HG03565 (cell line): ENCODE measurements around the gene TP73.

Experiments
- ATAC-seq: cut with Tn5 transposase; IDR thresholded peaks from one replicate; pipeline ENCODE4 v1.9.1; 2021; ENCODE audit warnings: mild to moderate bottlenecking, moderate library complexity; ENCODE audit not compliant: unreplicated experiment

The TP73 gene

DNA sequence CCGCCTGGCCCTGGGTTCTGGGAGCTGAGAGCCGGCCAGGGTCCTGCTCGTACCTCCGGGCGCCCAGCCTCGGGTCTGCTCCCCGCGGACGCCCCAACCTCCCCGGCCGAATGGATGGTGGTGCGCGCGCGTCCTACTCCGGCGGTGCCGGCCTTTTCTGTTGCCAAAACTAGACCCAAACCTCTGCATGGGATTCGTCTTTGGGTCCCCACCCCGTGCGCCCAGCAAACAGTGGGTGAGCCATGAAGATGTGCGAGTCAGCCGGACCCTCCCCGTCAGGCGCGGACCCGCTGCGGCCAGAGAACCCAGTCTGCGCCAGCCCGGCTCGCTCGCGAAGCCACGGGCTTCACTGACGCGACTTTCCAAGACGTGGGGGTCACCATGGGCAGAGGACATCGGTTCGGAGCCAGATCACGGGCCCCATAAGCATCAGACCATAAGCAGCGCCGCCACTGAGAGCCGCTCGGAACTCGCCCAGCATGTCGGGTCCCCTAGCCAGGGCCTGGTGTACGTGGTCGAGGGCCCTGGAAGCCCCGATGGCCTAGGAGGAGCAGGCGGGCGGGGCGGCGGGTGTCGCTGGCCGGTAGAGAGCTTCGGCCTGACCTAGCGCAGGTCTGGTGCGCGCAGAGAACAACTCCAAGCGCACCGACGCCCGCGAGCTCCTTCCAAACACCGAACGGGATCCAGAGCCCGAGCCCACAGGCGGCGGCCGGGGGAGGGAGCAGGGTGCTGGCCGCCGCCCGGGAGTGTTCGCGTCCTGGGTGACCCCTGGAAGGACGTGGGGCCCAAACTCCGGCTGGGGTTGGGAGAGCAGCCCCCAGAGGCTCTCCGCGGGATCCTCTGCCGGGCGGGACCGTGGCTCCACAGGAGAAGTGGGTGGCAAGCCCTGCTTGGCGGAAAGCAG lies 1.0 kb upstream of the TP73 start:
- no peak for ATAC-seq

DNA sequence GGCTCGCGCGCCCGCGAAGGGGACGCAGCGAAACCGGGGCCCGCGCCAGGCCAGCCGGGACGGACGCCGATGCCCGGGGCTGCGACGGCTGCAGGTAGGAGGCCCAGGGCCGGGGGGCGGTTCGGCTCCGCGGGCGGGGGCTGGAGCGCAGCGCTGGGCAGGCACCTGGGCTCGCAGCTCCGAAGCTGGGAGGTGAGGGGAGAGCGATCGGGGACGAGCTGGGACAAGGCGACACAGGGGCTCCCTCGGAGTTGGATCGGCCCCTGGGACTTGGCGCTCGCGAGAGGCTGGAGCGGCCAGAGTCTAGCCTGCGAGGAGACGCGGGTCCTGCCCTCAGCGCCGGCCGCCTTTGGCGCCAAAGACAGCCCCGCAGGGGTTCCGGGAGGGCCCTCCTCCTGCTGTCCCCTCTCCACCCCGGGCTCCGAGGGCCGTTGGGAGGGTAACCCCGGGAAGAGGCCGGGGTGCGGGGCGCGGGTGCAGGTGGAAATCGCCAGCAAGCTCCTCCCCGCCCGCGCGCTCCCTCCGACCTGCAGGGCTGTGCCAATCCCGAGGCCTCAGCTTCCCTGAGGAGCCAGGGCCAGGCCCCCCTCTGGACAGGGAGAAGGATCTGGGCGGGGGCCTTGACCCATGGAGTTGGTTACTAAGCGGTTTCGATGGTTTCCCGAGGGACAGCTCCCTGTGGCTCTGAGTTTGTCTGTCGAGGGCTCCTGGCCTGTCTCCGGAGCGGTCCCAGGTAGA lies 401 bp downstream of the TP73 start:
- no peak for ATAC-seq

DNA sequence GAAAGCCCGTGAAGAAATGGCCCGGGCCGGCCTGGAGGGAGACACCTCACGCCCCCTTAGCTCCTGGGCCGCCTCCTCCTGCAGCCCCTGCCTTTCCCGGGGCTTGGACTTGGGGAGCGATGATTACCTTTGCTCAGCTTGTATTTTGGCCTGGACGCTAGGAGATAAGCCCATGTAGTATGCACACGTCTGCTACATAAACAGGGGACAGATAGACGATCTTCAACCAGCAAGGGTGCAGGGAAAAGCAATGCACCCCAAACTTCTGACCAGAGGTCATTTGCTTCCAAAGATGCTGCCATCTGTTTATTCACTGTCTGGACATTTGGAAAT lies 936 bp downstream of the TP73 start:
- no peak for ATAC-seq

DNA sequence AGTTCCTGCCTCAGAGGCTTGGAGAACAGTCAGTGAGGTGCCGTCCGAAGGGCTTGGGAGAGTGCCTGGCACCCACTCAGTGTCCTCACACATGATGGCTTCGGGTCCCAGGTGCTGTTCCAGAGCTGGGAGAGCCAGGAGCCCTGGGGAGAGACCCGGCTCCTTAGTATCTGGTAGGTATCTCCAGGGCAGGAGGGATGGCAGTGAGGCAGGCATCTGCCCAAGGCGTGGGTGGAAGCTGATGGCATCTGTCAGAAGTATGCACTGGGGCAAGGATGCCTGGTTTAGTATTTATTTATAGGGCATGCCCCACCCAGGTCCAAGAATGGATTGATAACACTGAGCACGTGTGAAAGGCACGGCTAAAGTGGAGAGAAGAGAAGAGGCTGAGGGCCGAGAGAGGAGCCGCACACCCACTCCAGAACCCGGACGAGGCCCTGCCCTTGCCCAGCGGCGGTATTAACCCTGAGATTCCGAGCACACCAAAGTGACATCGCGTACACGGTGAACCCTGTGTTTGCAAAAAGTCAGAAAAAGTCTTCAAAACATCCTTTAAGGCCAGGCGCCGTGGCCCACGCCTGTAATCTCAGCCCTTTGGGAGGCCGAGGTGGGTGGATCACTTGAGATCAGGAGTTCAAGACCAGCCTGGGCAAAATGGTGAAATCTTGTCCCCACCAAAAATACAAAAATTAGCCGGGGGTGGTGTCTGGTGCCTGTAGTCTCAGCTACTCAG lies 2.4 kb downstream of the TP73 start:
- no peak for ATAC-seq

DNA sequence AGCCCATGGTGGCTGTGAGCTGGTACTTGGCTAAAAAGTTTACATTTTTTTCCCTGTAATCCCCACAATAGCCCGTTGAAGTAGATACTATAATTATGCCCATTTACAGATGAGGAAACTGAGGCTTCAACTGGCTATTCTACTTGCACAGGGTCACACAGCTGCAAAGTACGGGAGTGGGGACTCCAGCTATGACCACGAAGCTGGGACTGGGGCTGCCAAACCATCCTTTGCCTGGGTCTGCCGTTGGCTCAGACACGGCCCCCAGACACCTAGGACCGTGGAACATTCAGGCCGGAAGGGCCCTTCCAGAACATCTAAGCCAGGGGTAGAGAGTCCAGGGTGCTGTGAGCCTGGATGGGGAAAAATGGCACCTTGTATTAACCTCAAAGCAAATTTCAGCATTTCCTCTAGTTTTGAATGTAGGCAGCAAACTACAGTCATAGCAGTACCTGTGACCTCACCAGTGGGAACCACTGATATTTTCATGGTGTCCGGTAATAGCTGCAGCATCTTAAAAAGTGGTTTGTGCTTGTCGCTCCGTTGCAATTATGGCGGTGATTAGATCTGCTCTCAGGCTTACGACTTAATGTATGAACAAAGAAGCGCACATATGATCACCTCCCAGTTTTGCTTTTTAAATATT lies 4.3 kb downstream of the TP73 start:
- ATAC-seq = peak; percentile 56

DNA sequence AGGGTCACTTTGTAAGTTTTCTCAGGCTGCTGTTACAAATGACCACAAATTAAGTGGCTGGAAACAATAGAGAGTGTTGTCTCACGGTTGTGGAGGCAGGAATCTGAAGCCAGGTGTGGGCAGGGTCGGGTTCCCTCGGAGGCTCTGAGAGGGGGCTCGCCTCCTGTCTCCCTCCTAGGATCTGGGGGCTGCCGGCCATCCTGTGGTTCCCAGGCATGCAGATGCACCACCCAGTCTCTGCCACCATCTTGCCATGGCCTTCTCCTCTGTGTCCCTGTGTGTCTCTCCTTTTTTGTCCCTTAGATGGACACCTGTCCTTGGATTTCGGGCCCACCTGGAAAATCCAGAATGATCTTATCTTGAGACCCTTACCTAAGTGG lies 4.8 kb downstream of the TP73 start:
- no peak for ATAC-seq

DNA sequence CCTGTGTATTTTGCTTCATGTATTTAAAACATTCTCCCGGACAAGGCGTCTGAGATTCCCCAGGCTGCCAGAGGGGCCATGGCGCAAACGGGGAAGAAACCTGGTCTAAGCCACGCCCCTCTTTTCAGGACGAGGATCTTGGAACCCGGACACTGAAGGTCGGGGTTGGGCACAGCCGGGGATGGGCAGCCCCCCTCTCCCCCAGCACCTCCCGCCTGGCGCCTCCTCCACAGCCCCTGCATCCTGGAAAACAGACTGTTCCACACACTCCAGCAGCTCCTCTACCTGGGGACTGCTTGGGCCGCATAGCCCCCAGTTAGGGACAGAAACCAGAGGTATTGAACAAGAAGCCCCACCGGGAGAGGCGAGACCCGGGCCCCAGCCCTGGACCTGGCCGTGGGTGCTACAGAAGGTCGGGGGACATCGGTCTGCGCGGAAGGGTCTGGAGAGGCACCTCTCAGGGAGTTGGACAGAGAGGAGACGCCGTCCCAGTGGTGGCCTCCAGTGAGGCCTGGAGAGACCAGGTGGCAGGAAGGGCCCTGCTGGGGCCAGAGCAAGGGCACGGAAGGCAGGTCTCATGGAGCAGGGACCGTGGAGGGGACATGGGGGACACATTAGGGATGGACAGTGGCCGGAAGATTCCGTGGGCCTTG lies 5.4 kb downstream of the TP73 start:
- ATAC-seq = no peak

DNA sequence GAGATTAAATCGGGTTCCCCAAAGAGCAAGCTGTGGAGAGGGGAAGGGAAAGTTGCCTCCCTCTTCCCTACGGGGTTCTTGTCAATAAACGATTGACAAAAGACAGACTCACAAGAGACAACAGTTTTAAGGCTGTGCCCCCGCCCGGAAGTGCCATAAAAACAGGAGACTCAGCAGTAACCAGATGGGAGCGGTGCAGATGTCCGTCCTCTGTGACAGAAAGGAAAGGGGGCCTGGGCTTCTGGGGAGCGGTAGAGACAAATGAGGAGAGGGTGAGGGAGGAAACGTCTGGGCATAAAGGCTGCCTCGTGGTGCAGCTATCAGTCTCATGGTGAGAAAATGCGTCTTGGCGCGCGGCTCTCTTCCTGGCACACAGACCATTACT lies 5.9 kb downstream of the TP73 start:
- no peak for ATAC-seq

DNA sequence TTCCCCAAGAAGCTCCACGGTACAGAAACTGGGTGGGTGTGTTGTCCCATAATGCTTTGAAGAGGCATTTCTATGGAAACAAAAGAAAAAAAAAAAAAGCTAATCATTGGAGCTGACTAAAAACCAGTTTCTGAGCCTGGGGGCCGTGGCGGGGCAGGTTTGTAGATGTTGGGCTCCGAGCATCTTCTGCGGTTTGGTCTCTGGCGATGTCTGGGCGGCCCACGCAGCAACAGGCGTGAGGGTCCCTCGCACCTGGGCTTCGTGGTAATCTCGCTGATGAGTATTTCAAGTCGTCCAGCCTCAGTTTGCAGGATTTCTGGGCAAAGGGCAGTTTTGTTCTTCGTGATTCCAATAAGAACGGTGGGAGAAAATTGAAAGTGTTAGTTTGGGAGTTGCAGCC lies 6.8 kb downstream of the TP73 start:
- ATAC-seq = no peak

DNA sequence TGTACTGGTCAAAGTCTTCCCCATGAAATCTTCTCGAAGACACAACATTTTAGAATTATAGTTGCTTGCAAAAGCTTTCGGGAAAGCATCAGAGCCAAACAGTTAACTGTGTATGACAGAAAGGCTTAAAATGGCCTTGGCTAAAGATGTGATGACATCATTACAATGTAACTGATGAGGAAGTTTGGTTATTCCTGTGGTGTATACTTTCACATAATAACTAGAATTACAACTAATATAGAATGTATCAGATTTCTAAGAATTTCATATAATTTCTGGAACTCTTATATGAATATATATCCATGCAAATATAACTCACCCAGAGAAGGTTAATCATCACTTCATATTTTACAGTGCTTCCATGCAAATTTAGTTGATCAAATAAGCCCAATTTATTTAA lies 8.4 kb downstream of the TP73 start:
- ATAC-seq = no peak

DNA sequence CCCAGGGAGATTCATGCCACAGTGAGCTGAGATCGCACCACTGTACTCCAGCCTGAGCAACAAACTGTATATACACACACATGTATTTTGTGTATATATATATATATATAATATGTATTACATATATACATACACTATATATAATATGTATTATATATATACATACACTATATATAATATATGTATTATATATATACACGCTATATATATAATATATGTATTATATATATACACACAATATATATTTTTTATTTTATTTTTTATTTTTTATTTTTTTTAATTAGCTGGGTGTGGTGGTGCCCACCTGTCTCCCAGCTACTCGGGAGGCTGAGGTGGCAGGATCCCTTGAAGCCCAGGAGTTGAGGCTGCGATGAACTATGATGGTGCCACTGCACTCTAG lies 9.3 kb downstream of the TP73 start:
- no peak for ATAC-seq

DNA sequence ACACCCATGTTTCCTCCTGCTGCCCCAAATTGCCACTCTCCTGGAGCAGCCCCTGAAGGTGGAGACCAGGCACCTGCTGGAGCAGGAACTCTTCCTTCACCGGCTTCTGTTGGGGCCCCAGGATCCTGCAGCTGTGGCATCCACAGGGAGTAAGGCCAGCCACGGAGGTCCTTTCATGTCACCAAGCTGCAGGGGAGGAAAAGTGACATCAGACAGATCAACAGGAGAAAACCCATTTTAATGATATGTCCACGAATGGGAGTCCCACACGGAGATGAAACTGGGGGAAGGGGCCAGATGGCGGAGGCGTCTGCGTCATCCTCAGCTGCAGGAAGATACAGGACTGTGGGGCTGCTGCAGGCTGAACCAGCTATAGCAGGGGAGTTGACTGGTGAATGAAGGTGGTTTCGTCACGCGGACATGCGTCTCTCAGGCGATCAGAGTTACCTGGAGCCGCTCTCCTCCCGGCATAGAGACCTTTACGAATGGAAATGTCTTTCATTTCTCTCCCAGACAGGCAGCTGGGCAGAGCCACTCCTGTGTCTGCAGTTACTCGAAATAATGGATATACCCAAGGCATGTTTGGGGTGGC lies 9.9 kb downstream of the TP73 start:
- ATAC-seq = no peak

DNA sequence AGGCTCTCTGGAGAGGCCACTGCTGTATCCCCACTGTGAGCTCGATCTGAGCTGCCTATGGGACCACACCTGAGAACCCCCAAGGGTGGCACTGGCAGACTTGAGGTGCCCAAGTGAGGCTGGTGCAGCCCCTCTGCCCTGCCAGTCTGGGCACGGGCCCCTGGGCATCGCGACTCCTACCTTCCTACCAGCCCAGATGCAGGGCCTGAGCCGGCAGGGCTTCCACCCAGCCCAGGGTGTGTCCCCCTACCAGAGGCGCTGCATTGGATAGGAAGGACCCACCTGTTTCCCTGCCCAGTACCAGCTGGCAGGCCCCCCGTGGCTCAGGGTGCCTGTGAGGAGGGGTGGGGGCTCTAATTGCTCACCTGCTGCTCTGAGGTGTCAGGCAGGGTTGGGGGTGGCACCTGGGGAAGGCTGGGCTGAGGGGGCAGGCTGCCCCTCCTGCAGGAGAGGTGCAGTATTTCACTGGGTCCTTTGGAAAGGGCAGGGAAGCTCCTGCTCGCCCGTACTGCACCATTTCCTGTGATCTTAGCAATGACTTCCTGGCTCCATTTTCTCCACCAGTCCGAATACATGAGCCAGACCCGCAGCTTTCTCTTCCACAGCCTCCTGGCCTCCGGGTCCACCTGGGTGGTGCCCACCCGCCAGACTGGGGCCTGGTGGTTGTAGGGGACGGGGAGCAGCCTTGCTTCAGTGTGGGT lies 11.8 kb downstream of the TP73 start:
- no peak for ATAC-seq

DNA sequence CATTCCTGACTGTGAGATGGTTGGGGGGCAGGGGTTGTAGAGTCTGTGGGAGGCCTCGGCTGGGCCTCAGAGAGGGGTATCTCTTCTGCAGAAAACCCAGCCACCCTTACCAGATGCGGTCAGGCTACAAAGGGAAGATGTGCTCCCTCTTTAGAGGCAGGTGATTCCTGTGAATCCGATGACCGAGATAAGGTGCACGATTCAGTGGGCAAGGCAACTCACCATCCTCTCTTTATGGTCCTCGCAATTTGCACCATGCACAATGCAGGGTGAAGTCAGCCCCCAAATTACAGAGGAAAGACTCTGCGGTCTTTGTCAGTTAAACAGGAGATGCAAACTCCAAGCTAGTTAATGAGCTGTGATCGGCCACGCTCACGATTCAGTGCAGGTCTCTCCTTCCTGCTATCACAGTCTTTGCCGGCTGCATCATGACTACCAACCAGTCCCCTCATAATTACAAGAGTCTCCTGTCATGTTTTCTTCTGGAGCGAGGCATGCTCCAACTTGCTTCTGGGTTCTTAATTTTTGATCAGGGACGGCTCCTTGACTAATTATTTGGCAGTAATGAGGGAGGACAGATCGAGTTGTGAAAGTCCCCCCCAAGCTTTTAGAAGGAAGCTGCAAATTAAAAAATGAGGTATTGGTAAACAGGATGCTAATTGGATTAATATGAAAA lies 12.5 kb downstream of the TP73 start:
- ATAC-seq = no peak

DNA sequence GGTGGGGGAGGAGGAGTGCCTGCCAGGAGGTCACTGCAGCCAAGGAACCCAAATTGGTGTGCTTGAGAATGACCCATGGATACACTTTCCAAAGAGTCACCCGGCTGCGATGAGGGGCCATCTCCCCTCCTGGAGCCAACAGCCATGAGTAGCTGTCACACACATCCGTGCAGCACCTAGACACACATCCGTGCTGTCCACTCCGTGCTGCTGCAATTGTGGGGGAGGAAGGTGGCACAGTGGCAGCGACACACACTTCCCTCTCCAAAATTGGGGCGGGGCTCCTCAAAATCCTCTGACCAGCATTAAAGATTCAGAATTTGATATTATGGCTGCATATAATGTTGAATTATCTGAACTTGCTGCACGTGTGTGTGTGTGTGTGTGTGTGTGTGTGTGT lies 15.8 kb downstream of the TP73 start:
- no peak for ATAC-seq

DNA sequence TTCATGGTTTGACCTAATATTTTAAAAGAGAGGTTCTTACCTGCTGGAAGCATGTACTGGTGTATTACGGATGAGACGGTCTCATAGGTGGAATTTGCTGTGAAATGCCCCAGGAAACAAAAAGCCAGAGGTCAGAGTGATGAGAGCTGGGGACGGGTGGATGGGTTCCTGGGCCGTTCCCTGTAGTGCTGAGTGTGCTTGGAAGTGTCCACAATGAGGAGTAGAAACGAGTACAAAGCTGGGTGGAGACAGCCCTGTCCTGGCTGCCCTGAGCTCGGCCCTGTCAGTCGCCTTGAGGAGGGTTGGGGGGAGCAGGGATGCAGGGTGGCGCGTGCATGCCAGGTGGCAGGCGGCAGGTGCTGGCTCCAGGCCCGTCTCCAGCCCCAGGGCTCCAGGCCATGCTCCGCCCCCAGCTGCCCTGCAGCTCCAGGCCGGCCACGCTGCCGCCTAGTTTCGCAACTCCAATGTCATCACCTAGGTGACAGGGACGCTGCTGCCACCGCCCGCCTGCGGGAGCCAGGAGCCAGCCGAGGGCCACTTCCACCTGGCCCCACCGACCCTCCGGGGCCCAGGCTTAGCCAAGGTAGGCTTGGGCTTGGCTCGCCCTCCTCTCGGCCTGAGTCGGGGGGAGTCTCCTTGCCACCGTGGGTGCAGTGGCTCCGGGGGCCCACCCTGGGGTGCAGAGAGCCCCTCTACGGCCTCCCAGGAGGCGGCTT lies 16.4 kb downstream of the TP73 start:
- ATAC-seq = no peak

DNA sequence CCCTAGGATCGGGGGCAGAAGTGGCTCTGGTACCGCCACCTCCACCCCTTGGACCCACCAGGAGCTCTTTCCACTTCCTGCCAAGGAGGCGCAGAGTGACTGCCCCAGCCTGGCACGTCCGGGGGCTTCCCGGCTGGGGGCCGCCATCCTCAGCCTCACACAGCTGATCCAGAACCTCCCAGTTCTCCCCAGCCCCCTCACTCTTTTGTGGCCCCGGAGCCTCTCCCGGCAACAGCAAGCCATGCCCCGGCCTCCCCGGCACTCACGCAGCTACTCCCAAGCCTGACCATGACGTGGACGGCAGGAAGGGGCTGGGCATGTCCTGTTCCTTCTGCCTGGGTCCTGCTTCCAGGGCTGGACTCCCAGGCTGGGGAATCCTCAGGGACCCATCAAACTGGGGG lies 17.1 kb downstream of the TP73 start:
- no peak for ATAC-seq

DNA sequence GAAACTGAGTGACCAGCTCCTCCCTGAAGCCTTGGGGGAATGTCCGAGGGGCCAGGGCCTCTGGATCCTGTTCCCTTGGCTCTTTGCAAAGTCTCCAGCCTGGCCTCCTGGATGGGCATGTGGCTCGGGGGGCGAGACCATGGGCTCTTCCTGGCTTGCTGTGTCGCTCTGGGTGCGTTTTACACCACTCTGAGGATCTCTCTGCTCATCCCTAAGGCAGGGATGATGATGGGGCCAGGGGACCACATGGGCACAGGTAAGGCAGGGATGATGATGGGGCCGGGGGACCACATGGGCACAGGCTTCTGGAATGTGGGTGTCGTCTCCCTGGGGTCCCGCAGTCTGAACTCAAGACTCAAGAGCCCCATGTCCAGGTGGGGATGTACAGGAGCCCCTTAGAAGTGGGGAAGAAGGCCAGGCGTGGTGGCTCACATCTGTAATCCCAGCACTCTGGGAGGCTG lies 17.7 kb downstream of the TP73 start:
- no peak for ATAC-seq
